Inflammatory macrophage (primary cell): ENCODE results near the gene KMT2E.
"Not testable (repeated sequence)": the region's sequence is repeated elsewhere in the genome, so short reads cannot be mapped to it uniquely, and the experiment has no call there.

ENCODE experiments used
- DNase-seq, 2 donors: peaks; one replicate each; pipeline ENCODE4 v3.0.0-alpha.2; 2020 to 2022

Gene KMT2E

GRCh38 chr7:104982308-104983075 is 31.5 kb upstream of the KMT2E start:
- DNase-seq: no peak

- DNase-seq: no peak
These were observed 30.9 kb upstream of the KMT2E start for GRCh38 chr7:104983076-104983577.

- DNase-seq: peak; percentile 86 to 92
These were observed 30.1 kb upstream of the KMT2E start for GRCh38 chr7:104983578-104984539.

GRCh38 chr7:104984585-104985258 is 29.3 kb upstream of the KMT2E start:
- no peak for DNase-seq

GRCh38 chr7:104985259-104985617 is 28.8 kb upstream of the KMT2E start:
- no peak for DNase-seq

- DNase-seq: peak in 1 of 2 donors; percentile 29
These were observed 27.3 kb upstream of the KMT2E start for GRCh38 chr7:104986628-104987259.

- not testable (repeated sequence) for DNase-seq
These were observed 26.6 kb upstream of the KMT2E start for GRCh38 chr7:104987403-104987802.

- no peak for DNase-seq
These were observed 23.0 kb upstream of the KMT2E start for GRCh38 chr7:104990983-104991382.

GRCh38 chr7:104992306-104992705 is 21.7 kb upstream of the KMT2E start:
- DNase-seq: no peak

- no peak for DNase-seq
These were observed 20.7 kb upstream of the KMT2E start for GRCh38 chr7:104993217-104993862.

GRCh38 chr7:104998040-104998752 is 15.8 kb upstream of the KMT2E start:
- DNase-seq: no peak

- DNase-seq: no peak
These were observed 13.8 kb upstream of the KMT2E start for GRCh38 chr7:105000200-105000599.

- no peak for DNase-seq
These were observed 13.1 kb upstream of the KMT2E start for GRCh38 chr7:105000927-105001336.

GRCh38 chr7:105001652-105002184 is 12.3 kb upstream of the KMT2E start:
- DNase-seq: no peak

- peak; percentile 44 to 52 for DNase-seq
These were observed 10.7 kb upstream of the KMT2E start for GRCh38 chr7:105003275-105003674.

- DNase-seq: no peak
These were observed 10.0 kb upstream of the KMT2E start for GRCh38 chr7:105003872-105004510.

GRCh38 chr7:105005006-105005405 is 9.0 kb upstream of the KMT2E start:
- DNase-seq: not testable (repeated sequence)

- not testable (repeated sequence) for DNase-seq
These were observed 8.5 kb upstream of the KMT2E start for GRCh38 chr7:105005486-105005885.

- DNase-seq: no peak
These were observed 7.5 kb upstream of the KMT2E start for GRCh38 chr7:105006367-105007136.
